ENCODE results near the gene RAI1. TPM values are rescaled to one million over a fixed set of nuclear protein-coding genes. Genes with fewer than 3 reads are reported as not detected.

The RAI1 gene
- polyA plus RNA-seq, 2 of the 4 experiments (the other 2 are of a cell fraction): 3.5 to 23.8 TPM

DNA sequence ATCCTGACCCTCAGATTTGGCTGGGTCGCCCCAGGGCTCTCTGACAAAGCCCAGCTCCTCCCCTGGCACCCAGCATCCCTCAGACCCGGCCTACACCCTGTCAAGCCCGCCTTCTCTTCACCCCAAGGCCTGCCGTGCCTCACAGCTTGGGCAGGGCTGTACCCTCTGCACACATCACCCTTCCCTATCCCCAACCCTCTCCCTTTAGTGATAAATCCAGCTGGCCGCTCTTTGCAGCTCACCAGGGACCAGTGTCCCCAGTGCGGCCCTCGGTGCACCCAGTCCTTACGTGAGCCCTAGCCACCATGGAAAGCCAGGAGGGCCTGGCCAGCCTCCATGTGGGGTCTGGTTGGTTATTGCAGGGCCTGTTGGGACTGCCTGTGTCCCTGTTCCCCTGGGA lies 74.5 kb downstream of the RAI1 start (continued):
- TF ChIP-seq SMC3 (IDR thresholded peaks at IDR 0.05): no peak
- TF ChIP-seq CHD4 (IDR thresholded peaks at IDR 0.05; ENCODE audit: borderline replicate concordance): no peak
- TF ChIP-seq RFX5 (IDR thresholded peaks at IDR 0.05): no peak
- no peak for TF ChIP-seq HOXB5 (CRISPR knock-in tag; IDR thresholded peaks at IDR 0.05)
- no peak for TF ChIP-seq EP300 (IDR thresholded peaks at IDR 0.05)
- no peak for TF ChIP-seq HEYL (CRISPR knock-in tag; IDR thresholded peaks at IDR 0.05)
- TF ChIP-seq, protein P1, sequence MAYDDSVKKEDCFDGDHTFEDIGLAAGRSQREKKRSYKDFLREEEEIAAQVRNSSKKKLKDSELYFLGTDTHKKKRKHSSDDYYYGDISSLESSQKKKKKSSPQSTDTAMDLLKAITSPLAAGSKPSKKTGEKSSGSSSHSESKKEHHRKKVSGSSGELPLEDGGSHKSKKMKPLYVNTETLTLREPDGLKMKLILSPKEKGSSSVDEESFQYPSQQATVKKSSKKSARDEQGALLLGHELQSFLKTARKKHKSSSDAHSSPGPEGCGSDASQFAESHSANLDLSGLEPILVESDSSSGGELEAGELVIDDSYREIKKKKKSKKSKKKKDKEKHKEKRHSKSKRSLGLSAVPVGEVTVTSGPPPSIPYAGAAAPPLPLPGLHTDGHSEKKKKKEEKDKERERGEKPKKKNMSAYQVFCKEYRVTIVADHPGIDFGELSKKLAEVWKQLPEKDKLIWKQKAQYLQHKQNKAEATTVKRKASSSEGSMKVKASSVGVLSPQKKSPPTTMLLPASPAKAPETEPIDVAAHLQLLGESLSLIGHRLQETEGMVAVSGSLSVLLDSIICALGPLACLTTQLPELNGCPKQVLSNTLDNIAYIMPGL (CRISPR knock-in tag; IDR thresholded peaks at IDR 0.05; ENCODE audit: borderline replicate concordance): no peak
- TF ChIP-seq JUNB (IDR thresholded peaks at IDR 0.05): no peak

DNA sequence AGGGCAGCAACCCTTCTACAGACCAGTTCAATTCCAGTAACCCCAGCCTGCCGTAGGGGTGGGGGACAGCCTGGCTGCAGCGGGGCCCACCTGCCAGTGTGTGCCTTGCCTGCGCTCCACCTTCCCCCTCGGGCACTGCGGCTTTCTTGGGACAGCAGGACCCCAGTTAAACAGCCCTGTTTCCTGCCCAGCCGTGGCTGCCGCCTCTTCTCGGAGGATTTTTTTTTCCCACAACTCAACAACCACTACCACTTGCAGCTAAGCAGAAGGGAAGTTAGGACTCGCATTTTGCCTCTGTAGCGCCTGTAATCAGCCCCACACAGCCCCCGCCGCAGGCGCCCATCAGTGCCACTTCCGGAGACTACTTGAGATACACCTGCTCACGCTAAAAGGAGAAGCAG lies 76.1 kb downstream of the RAI1 start:
- Histone ChIP-seq H3K4me2 (no peak overlapping the region), H3K4me3 (no peak overlapping the region), H3K9me3 (no peaks in the 10 kb centered on the region), H3K4me1 (peaks cover 14% of the 10 kb centered on the region), H3K27ac (no peak overlapping the region)
- no peak for FAIRE-seq
- no peak for DNase-seq (ENCODE audit: low read depth in 1 of 2, low spot score in 1 of 2)
- TF ChIP-seq JUN (IDR thresholded peaks at IDR 0.05) (no peak), EP300 (IDR thresholded peaks at IDR 0.05) (no peak), CBX8 (IDR thresholded peaks at IDR 0.05) (no peak), RARB (CRISPR knock-in tag; IDR thresholded peaks at IDR 0.05) (no peak), ZC3H11A (IDR thresholded peaks at IDR 0.05) (no peak), MAFK (IDR thresholded peaks at IDR 0.05; ENCODE audit: partially characterized antibody) (no peak), NFE2L2 (conservative IDR thresholded peaks at IDR 0.05; ENCODE audit: low read length) (no peak), RCOR1 (IDR thresholded peaks at IDR 0.05; ENCODE audit: low read depth, low read length) (no peak), POLR2AphosphoS2 (conservative IDR thresholded peaks at IDR 0.05; ENCODE audit: low read length) (no peak), KDM1A (IDR thresholded peaks at IDR 0.05; ENCODE audit: low read depth) (no peak), FOSL2 (IDR thresholded peaks at IDR 0.05) (no peak), FOSL2 (CRISPR knock-in tag; IDR thresholded peaks at IDR 0.05) (no peak), GATA3 (IDR thresholded peaks at IDR 0.05; ENCODE audit: borderline replicate concordance) (no peak), FOXS1 (CRISPR knock-in tag; IDR thresholded peaks at IDR 0.05) (no peak), HOXB13 (CRISPR knock-in tag; IDR thresholded peaks at IDR 0.05; ENCODE audit: low read depth) (no peak), CHD2 (IDR thresholded peaks at IDR 0.05; ENCODE audit: low read length, partially characterized antibody) (no peak)
- TF ChIP-seq, protein P2, sequence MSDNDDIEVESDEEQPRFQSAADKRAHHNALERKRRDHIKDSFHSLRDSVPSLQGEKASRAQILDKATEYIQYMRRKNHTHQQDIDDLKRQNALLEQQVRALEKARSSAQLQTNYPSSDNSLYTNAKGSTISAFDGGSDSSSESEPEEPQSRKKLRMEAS (IDR thresholded peaks at IDR 0.05): no peak
- TF ChIP-seq, protein P3, sequence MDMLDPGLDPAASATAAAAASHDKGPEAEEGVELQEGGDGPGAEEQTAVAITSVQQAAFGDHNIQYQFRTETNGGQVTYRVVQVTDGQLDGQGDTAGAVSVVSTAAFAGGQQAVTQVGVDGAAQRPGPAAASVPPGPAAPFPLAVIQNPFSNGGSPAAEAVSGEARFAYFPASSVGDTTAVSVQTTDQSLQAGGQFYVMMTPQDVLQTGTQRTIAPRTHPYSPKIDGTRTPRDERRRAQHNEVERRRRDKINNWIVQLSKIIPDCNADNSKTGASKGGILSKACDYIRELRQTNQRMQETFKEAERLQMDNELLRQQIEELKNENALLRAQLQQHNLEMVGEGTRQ (IDR thresholded peaks at IDR 0.05): no peak
- TF ChIP-seq, protein P4, sequence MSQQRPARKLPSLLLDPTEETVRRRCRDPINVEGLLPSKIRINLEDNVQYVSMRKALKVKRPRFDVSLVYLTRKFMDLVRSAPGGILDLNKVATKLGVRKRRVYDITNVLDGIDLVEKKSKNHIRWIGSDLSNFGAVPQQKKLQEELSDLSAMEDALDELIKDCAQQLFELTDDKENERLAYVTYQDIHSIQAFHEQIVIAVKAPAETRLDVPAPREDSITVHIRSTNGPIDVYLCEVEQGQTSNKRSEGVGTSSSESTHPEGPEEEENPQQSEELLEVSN (IDR thresholded peaks at IDR 0.05; ENCODE audit: borderline replicate concordance, low read depth): no peak
- TF ChIP-seq, protein P5, sequence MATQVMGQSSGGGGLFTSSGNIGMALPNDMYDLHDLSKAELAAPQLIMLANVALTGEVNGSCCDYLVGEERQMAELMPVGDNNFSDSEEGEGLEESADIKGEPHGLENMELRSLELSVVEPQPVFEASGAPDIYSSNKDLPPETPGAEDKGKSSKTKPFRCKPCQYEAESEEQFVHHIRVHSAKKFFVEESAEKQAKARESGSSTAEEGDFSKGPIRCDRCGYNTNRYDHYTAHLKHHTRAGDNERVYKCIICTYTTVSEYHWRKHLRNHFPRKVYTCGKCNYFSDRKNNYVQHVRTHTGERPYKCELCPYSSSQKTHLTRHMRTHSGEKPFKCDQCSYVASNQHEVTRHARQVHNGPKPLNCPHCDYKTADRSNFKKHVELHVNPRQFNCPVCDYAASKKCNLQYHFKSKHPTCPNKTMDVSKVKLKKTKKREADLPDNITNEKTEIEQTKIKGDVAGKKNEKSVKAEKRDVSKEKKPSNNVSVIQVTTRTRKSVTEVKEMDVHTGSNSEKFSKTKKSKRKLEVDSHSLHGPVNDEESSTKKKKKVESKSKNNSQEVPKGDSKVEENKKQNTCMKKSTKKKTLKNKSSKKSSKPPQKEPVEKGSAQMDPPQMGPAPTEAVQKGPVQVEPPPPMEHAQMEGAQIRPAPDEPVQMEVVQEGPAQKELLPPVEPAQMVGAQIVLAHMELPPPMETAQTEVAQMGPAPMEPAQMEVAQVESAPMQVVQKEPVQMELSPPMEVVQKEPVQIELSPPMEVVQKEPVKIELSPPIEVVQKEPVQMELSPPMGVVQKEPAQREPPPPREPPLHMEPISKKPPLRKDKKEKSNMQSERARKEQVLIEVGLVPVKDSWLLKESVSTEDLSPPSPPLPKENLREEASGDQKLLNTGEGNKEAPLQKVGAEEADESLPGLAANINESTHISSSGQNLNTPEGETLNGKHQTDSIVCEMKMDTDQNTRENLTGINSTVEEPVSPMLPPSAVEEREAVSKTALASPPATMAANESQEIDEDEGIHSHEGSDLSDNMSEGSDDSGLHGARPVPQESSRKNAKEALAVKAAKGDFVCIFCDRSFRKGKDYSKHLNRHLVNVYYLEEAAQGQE (IDR thresholded peaks at IDR 0.05): no peak
- POLR2A ChIA-PET: no interaction called here
- 94% methylated on average over 15 of the region's 15 CpGs for WGBS (ENCODE audit: missing lambda C conversion rate)
- no peak for ATAC-seq
- CTCF ChIA-PET: interaction anchor here (0.6 to 4.2 kb wide), 6 partner anchors 9 to 162 kb away, joined by 3 to 20 read pairs (median 4); no protein-coding TSS in a partner anchor

Measured in A549 (cell line).